ENCODE data around the gene AGFG2.
"Not testable (repeated sequence)": the region's sequence is repeated elsewhere in the genome, so short reads cannot be mapped to it uniquely, and the experiment has no call there.

Gene AGFG2

GRCh38 chr7:100556541-100556940 lies 17.5 kb downstream of the AGFG2 start:
- DNase-seq (ENCODE audit: low spot score in 2 of 2) (no peak), ATAC-seq (peak; percentile 63)
- Mint-ChIP-seq H3K36me3 (peaks cover 100% of the 10 kb centered on the region), H3K4me1 (peaks cover 7% of the 10 kb centered on the region), H3K9me3 (no peaks in the 10 kb centered on the region), H3K27ac (peak overlapping the region; percentile 66), H3K4me3 (no peak overlapping the region)

- Mint-ChIP-seq H3K36me3 (peaks cover 100% of the 10 kb centered on the region), H3K4me3 (no peak overlapping the region), H3K4me1 (peaks cover 13% of the 10 kb centered on the region), H3K27ac (no peak overlapping the region), H3K9me3 (no peaks in the 10 kb centered on the region)
- ATAC-seq (no peak), DNase-seq (ENCODE audit: low spot score in 2 of 2) (no peak)
These were observed 20.1 kb downstream of the AGFG2 start for GRCh38 chr7:100559127-100559526.

- H3K4me3 Mint-ChIP-seq = no peak overlapping the region
- peaks cover 95% of the 10 kb centered on the region for H3K36me3 Mint-ChIP-seq
- DNase-seq (ENCODE audit: low spot score in 2 of 2) (no peak), ATAC-seq (no peak)
- H3K9me3 Mint-ChIP-seq = no peaks in the 10 kb centered on the region
- peaks cover 12% of the 10 kb centered on the region for H3K4me1 Mint-ChIP-seq
- no peak overlapping the region for H3K27ac Mint-ChIP-seq
These were observed 22.6 kb downstream of the AGFG2 start for GRCh38 chr7:100561491-100562194.

GRCh38 chr7:100562195-100563099 lies 23.4 kb downstream of the AGFG2 start:
- Mint-ChIP-seq H3K9me3 (no peaks in the 10 kb centered on the region), H3K4me1 (peaks cover 20% of the 10 kb centered on the region), H3K36me3 (peaks cover 87% of the 10 kb centered on the region), H3K4me3 (no peak overlapping the region), H3K27ac (no peak overlapping the region)
- no peak for DNase-seq (ENCODE audit: low spot score in 2 of 2)
- no peak for ATAC-seq

- H3K9me3 Mint-ChIP-seq = no peaks in the 10 kb centered on the region
- H3K27ac Mint-ChIP-seq = no peak overlapping the region
- ATAC-seq = no peak
- no peak for DNase-seq (ENCODE audit: low spot score in 2 of 2)
- H3K4me3 Mint-ChIP-seq = no peak overlapping the region
- H3K36me3 Mint-ChIP-seq = peaks cover 84% of the 10 kb centered on the region
- peaks cover 27% of the 10 kb centered on the region for H3K4me1 Mint-ChIP-seq
These were observed 24.1 kb downstream of the AGFG2 start for GRCh38 chr7:100563100-100563564.

- peaks cover 79% of the 10 kb centered on the region for H3K36me3 Mint-ChIP-seq
- no peaks in the 10 kb centered on the region for H3K9me3 Mint-ChIP-seq
- peaks cover 35% of the 10 kb centered on the region for H3K4me1 Mint-ChIP-seq
- ATAC-seq (peak; percentile 69), DNase-seq (ENCODE audit: low spot score in 2 of 2) (peak; percentile 72 to 93)
- peak overlapping the region; percentile 63 for H3K27ac Mint-ChIP-seq
- H3K4me3 Mint-ChIP-seq = no peak overlapping the region
These were observed 24.9 kb downstream of the AGFG2 start for GRCh38 chr7:100563809-100564400.

GRCh38 chr7:100564405-100564804 lies 25.4 kb downstream of the AGFG2 start:
- not testable (repeated sequence) for H3K4me3 Mint-ChIP-seq; H3K9me3 Mint-ChIP-seq; ATAC-seq; DNase-seq (ENCODE audit: low spot score in 2 of 2)
- Mint-ChIP-seq H3K36me3 (peaks cover 79% of the 10 kb centered on the region), H3K4me1 (peaks cover 40% of the 10 kb centered on the region), H3K27ac (peak overlapping the region; percentile 63)

- DNase-seq (ENCODE audit: low spot score in 2 of 2) (no peak), ATAC-seq (no peak)
- Mint-ChIP-seq H3K9me3 (no peaks in the 10 kb centered on the region), H3K4me3 (no peak overlapping the region), H3K36me3 (peaks cover 77% of the 10 kb centered on the region), H3K27ac (peak overlapping the region; percentile 86), H3K4me1 (peaks cover 42% of the 10 kb centered on the region)
These were observed 26.1 kb downstream of the AGFG2 start for GRCh38 chr7:100565133-100565571.

GRCh38 chr7:100566018-100566531 lies 27.1 kb downstream of the AGFG2 start:
- ATAC-seq (no peak), DNase-seq (ENCODE audit: low spot score in 2 of 2) (no peak)
- Mint-ChIP-seq H3K36me3 (peaks cover 77% of the 10 kb centered on the region), H3K4me1 (peaks cover 42% of the 10 kb centered on the region), H3K4me3 (no peak overlapping the region), H3K9me3 (no peaks in the 10 kb centered on the region), H3K27ac (peak overlapping the region; percentile 86)

GRCh38 chr7:100567031-100567730 lies 28.2 kb downstream of the AGFG2 start:
- ATAC-seq (no peak), DNase-seq (ENCODE audit: low spot score in 2 of 2) (no peak)
- Mint-ChIP-seq H3K36me3 (peaks cover 73% of the 10 kb centered on the region), H3K4me1 (peaks cover 47% of the 10 kb centered on the region), H3K4me3 (no peak overlapping the region), H3K9me3 (no peaks in the 10 kb centered on the region), H3K27ac (peak overlapping the region; percentile 86)

- no peak for ATAC-seq
- peaks cover 73% of the 10 kb centered on the region for H3K36me3 Mint-ChIP-seq
- no peaks in the 10 kb centered on the region for H3K9me3 Mint-ChIP-seq
- no peak for DNase-seq (ENCODE audit: low spot score in 2 of 2)
- no peak overlapping the region for H3K4me3 Mint-ChIP-seq
- peak overlapping the region; percentile 86 for H3K27ac Mint-ChIP-seq
- H3K4me1 Mint-ChIP-seq = peaks cover 48% of the 10 kb centered on the region
These were observed 28.8 kb downstream of the AGFG2 start for GRCh38 chr7:100567751-100568175.

GRCh38 chr7:100568176-100568895 lies 29.3 kb downstream of the AGFG2 start:
- Mint-ChIP-seq H3K4me1 (peaks cover 48% of the 10 kb centered on the region), H3K27ac (peak overlapping the region; percentile 86), H3K4me3 (no peak overlapping the region), H3K9me3 (no peaks in the 10 kb centered on the region), H3K36me3 (peaks cover 73% of the 10 kb centered on the region)
- DNase-seq (ENCODE audit: low spot score in 2 of 2) (no peak), ATAC-seq (no peak)

- peak in 1 of 2 donors; percentile 79 for DNase-seq (ENCODE audit: low spot score in 2 of 2)
- H3K4me3 Mint-ChIP-seq = peak overlapping the region; percentile 55
- peak overlapping the region; percentile 86 for H3K27ac Mint-ChIP-seq
- H3K36me3 Mint-ChIP-seq = peaks cover 65% of the 10 kb centered on the region
- H3K4me1 Mint-ChIP-seq = peaks cover 42% of the 10 kb centered on the region
- peak; percentile 50 for ATAC-seq
- no peaks in the 10 kb centered on the region for H3K9me3 Mint-ChIP-seq
These were observed 30.2 kb downstream of the AGFG2 start for GRCh38 chr7:100568896-100569844.

All from stimulated activated effector memory CD8-positive, alpha-beta T cell treated with anti-CD3 and anti-CD28 coated beads, Interleukin-12 subunit alpha, Interleukin-12 subunit beta, amount 100 ng/mL, for 72 hours (primary cell).